H1 (cell line): ENCODE measurements around the gene ARSA. TPM values are rescaled to one million over a fixed set of nuclear protein-coding genes. Genes with fewer than 3 reads are reported as not detected.

Experiments used
- CHD7 ChIP-seq: fragments of 300-600 bp; sonication (generic); IDR thresholded peaks from 2 replicates; pipeline ENCODE4 v1.7.1; 2012; ENCODE audit warnings: low read length, moderate library complexity, mild to moderate bottlenecking, inconsistent platforms; ENCODE audit not compliant: insufficient replicate concordance
- CTCF ChIP-seq, 3 experiments: IDR thresholded peaks; 1 replicate in 2 of 3; 2 replicates in 1 of 3; pipeline versions ENCODE4 v1.5.1 to v1.6.1; 2011; ENCODE audit warnings: low read length in 3 of 3, mild to moderate bottlenecking in 3 of 3, inconsistent platforms in 2 of 3, low read depth in 1 of 3, moderate library complexity in 1 of 3; ENCODE audit not compliant: insufficient read depth in 1 of 3; ENCODE audit errors: control extremely low read depth in 1 of 3
- GTF2F1 ChIP-seq: IDR thresholded peaks from 2 replicates; pipeline ENCODE4 v1.6.1; 2012; ENCODE audit warnings: low read depth, low read length, improper control_type of control experiment, borderline replicate concordance
- JUND ChIP-seq: IDR thresholded peaks from 2 replicates; pipeline ENCODE4 v1.6.1; 2011; ENCODE audit warnings: mild to moderate bottlenecking, improper control_type of control experiment, low read length
- KDM1A ChIP-seq: fragments of 200-600, 300-600 bp; sonication (generic); IDR thresholded peaks from 2 replicates; pipeline ENCODE4 v1.7.1; 2016; ENCODE audit warnings: mild to moderate bottlenecking, low read length, borderline replicate concordance
- KDM4A ChIP-seq: IDR thresholded peaks from one replicate; pipeline ENCODE4 v1.7.1; 2012; ENCODE audit warnings: low read depth, mild to moderate bottlenecking, moderate library complexity, low read length, inconsistent platforms; ENCODE audit not compliant: severe bottlenecking
- RFX5 ChIP-seq: IDR thresholded peaks from 2 replicates; pipeline ENCODE4 v1.6.1; 2011; ENCODE audit warnings: low read depth, low read length, improper control_type of control experiment, borderline replicate concordance
- TAF7 ChIP-seq: optimal IDR thresholded peaks from 2 replicates; pipeline ENCODE3; 2011; ENCODE audit warnings: low read depth, mild to moderate bottlenecking, inconsistent platforms, low read length, moderate library complexity, borderline replicate concordance
- polyA plus RNA-seq, 7 experiments: library from polyadenylated mRNA; depleted of rRNA in 3 of 7; stranded (reverse) in 5 of 7; unstranded in 2 of 7; fragments of >200 nt in 5 of 7; fragments of 200-250 nt in 2 of 7; gene quantifications; 1 replicate in 5 of 7; 2 replicates in 1 of 7; 4 replicates in 1 of 7; pipeline versions ENCODE4 v1.2.1 to v1.2.3, GENCODE V29; 2011 to 2013; ENCODE audit warnings: missing spikeins in 2 of 7, mixed read lengths in 2 of 7
- total RNA-seq: library from RNA; stranded (reverse); fragmentation: NEBNext Ultra II Directional; extraction: Animal tissue kit (Norgen Biotek cat#: 25700); gene quantifications from 2 replicates; pipeline ENCODE4 v1.2.1, GENCODE V29; 2021

ARSA gene
- total and polyA plus RNA-seq, 2 of the 8 experiments (the other 6 are each of a cell fraction or from before 2014, with no cell fraction given) = 9.8 to 10.1 TPM

GRCh38 chr22:50665738-50666137 lies 37.8 kb upstream of the ARSA start (continued):
- no peak for TF ChIP-seq CHD7
- TF ChIP-seq CTCF (IDR thresholded peaks at IDR 0.05; ENCODE audit: control extremely low read depth in 1 of 3, insufficient read depth in 1 of 3, low read depth in 1 of 3, low read length in 3 of 3) = no peak
- TF ChIP-seq JUND = no peak
- no peak for TF ChIP-seq TAF7
- no peak for TF ChIP-seq KDM4A
- TF ChIP-seq KDM1A = no peak
- no peak for TF ChIP-seq GTF2F1
- no peak for TF ChIP-seq RFX5
